Skeletal muscle satellite cell (primary cell): Measurements from ENCODE around the gene MAK.
"Not testable (repeated sequence)": the region's sequence is repeated elsewhere in the genome, so short reads cannot be mapped to it uniquely, and the experiment has no call there.

Experiments used
- H3K27me3 ChIP-seq: 2 replicates; pipeline ENCODE4 v1.7.0; 2013; ENCODE audit warnings: low read length; ENCODE audit not compliant: control insufficient read depth, insufficient read depth
- H3K36me3 ChIP-seq: 2 replicates; pipeline ENCODE4 v1.7.0; 2013; ENCODE audit warnings: mild to moderate bottlenecking, control low read depth, low read length; ENCODE audit not compliant: insufficient read depth
- H3K4me1 ChIP-seq: 2 replicates; pipeline ENCODE4 v1.7.0; 2013; ENCODE audit warnings: low read length; ENCODE audit not compliant: control insufficient read depth, insufficient read depth
- H3K4me2 ChIP-seq: 2 replicates; pipeline ENCODE4 v1.7.0; 2013; ENCODE audit warnings: mild to moderate bottlenecking, low read length
- H3K4me3 ChIP-seq: 2 replicates; pipeline ENCODE4 v1.7.0; 2013; ENCODE audit warnings: low read length
- H3K9ac ChIP-seq: 2 replicates; pipeline ENCODE4 v1.7.0; 2013; ENCODE audit warnings: mild to moderate bottlenecking, low read depth, low read length, moderate library complexity
- H3K9me3 ChIP-seq: replicated peaks from 2 replicates; pipeline ENCODE4 v1.7.0; 2013; ENCODE audit warnings: mild to moderate bottlenecking, control low read depth, low read length

The MAK gene

DNA sequence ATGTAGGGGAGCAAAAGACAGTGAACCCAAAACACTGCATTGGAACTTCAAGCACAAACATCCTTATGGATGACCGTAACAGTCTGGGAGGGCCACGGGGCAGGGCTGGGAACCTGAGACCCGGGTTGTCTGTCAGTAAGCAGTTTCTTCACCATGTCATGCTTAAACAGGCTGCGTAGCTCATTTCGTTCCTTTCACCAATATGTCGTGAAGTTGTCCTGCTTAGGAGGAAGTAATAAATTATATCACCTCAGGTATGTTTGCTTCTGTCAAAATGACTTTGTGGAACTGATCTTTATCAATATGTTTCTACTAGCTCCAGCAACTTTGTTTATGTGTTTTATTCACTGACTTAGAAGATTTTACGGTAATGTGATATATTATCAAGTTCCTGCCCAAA, 12.4 kb upstream of the MAK start:
- no peak overlapping the region for H3K4me3 ChIP-seq
- H3K9ac ChIP-seq, result no peak overlapping the region
- H3K9me3 ChIP-seq, result no peaks in the 10 kb centered on the region
- H3K4me1 ChIP-seq, result no peaks in the 10 kb centered on the region
- no peak overlapping the region for H3K4me2 ChIP-seq
- H3K27me3 ChIP-seq, result no peaks in the 10 kb centered on the region
- H3K36me3 ChIP-seq, result no peaks in the 10 kb centered on the region

GRCh38 chr6:10849901-10850300, 11.6 kb upstream of the MAK start:
- Histone ChIP-seq H3K4me2 (no peak overlapping the region), H3K27me3 (no peaks in the 10 kb centered on the region), H3K9ac (no peak overlapping the region), H3K4me3 (no peak overlapping the region), H3K9me3 (no peaks in the 10 kb centered on the region), H3K36me3 (no peaks in the 10 kb centered on the region), H3K4me1 (no peaks in the 10 kb centered on the region)

GRCh38 chr6:10847684-10848083, 9.3 kb upstream of the MAK start:
- Histone ChIP-seq H3K9ac (no peak overlapping the region), H3K4me3 (no peak overlapping the region), H3K27me3 (peaks cover under 1% of the 10 kb centered on the region), H3K36me3 (no peaks in the 10 kb centered on the region), H3K4me2 (no peak overlapping the region), H3K9me3 (no peaks in the 10 kb centered on the region), H3K4me1 (no peaks in the 10 kb centered on the region)

DNA sequence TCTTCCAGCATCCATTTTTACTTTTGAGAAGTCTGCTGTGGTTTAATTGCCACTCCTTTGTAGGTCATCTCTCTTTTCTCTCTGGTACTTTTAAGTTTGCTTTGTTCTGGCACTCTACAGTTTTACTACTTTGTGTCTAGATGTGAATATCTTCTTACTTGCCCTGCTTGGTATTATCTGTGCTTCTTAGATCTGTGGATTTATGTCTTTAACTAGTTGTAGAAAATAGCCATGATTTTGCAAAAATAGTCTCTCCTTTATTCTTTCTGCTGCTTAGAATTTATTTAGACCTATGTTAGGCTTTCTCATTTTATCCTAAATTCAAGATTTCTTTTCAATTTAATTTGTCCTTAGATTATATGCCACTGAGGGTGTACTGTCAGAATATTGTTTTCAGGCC, 5.2 kb upstream of the MAK start:
- no peaks in the 10 kb centered on the region for H3K36me3 ChIP-seq
- H3K4me2 ChIP-seq, result no peak overlapping the region
- peaks cover 26% of the 10 kb centered on the region for H3K27me3 ChIP-seq
- H3K4me1 ChIP-seq, result no peaks in the 10 kb centered on the region
- H3K9ac ChIP-seq, result no peak overlapping the region
- H3K9me3 ChIP-seq, result no peaks in the 10 kb centered on the region
- no peak overlapping the region for H3K4me3 ChIP-seq

- Histone ChIP-seq H3K4me2 (peak overlapping the region; percentile 99), H3K9ac (no peak overlapping the region), H3K9me3 (no peaks in the 10 kb centered on the region), H3K27me3 (peaks cover 54% of the 10 kb centered on the region), H3K4me1 (peaks cover 11% of the 10 kb centered on the region), H3K36me3 (no peaks in the 10 kb centered on the region), H3K4me3 (peak overlapping the region; percentile 75)
These were observed 525 bp upstream of the MAK start for GRCh38 chr6:10838794-10839333.

DNA sequence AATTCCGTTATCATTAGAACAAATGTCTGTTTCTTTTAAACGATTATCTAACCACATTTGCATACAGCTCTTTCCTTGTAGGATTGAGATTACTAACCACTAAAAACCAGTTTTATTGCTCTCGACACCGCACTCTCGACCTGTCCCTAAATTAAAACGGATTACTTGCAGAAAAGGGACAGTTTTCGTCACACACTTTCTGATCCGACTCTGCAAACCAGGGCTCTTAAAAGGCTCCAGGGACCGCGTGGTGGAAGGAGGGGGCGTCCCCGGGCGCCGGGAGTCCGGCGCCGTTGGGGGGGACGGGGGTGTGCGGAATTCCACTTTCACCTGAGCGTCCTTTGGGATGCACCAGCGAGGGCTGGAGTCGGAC, 731 bp downstream of the MAK start:
- no peaks in the 10 kb centered on the region for H3K36me3 ChIP-seq
- peak overlapping the region; percentile 56 for H3K9ac ChIP-seq
- peak overlapping the region; percentile 75 for H3K4me3 ChIP-seq
- peaks cover 52% of the 10 kb centered on the region for H3K27me3 ChIP-seq
- H3K9me3 ChIP-seq, result no peaks in the 10 kb centered on the region
- H3K4me1 ChIP-seq, result peaks cover 11% of the 10 kb centered on the region
- H3K4me2 ChIP-seq, result peak overlapping the region; percentile 99

DNA sequence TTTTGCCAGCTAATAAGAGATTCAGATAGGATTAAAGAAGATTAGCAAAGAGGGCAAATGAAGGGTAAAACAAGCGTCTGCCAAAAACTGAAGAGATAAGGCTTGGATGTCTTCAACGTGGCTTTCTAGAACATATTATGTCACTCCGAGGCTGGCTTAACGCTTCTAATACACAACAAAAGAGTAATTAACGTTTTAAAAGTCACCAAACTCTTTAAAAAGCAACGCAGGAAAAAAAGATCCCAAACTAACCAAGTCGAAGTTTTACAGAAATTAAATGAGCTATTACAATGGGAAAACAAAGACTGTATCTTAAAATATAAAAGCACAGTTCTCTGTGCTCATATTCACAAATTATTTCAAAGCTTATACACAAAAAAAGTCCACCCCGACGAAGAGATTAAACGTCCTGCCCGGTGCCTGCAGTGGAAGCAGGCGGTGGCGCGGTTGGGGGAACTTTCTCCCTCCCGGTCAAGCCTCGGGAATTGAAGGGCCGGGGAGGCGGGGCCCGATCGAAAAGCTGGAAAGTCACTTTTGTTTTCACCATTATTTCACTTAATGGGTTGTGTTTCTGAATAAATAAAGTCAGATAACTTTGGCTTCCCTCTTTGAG, 1.2 kb downstream of the MAK start:
- peaks cover 48% of the 10 kb centered on the region for H3K27me3 ChIP-seq
- H3K4me3 ChIP-seq, result peak overlapping the region; percentile 75
- H3K9me3 ChIP-seq, result no peaks in the 10 kb centered on the region
- peaks cover 11% of the 10 kb centered on the region for H3K4me1 ChIP-seq
- H3K9ac ChIP-seq, result peak overlapping the region; percentile 56
- peak overlapping the region; percentile 99 for H3K4me2 ChIP-seq
- H3K36me3 ChIP-seq, result no peaks in the 10 kb centered on the region

DNA sequence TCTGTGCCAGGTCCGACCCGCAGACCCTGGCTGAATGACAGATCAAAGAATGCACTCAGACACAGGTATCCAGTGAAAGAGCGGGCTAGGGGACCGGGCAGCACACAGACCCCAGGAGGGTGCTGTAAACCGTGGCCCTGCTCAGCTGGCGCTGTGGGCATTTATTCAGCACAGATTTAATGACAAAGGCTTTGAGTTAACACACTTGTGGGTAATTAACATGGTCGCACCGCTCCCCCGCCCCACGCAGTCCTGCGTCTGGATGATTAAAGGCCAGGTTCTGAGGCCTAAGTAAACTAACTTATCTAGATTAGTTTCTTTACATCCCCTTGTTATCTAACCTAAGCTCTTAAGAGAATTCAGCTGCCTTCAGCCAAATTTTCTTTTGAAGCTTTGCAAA, 3.5 kb downstream of the MAK start:
- no peak overlapping the region for H3K9ac ChIP-seq
- peaks cover 11% of the 10 kb centered on the region for H3K4me1 ChIP-seq
- peaks cover 35% of the 10 kb centered on the region for H3K27me3 ChIP-seq
- H3K9me3 ChIP-seq, result no peaks in the 10 kb centered on the region
- H3K4me2 ChIP-seq, result no peak overlapping the region
- H3K4me3 ChIP-seq, result no peak overlapping the region
- H3K36me3 ChIP-seq, result no peaks in the 10 kb centered on the region

DNA sequence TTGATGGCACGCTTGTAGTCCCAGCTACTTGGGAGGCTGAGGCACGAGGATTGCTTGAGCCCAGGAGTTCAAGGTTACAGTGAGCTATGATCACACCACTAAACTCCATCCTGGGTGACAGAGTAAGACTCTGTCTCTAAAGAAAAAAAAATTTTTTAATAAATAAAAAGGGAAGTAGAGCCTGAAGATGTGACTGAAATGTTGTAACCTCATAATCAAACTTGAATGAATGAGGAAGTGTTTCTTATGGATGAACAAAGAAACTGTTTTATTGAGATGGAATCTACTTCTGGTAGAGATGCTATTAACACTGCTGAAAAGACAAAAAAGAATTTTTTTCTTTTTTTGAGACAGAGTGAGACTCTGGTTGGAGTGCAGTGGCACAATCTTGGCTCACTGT, 6.7 kb downstream of the MAK start:
- Histone ChIP-seq H3K9me3 (no peaks in the 10 kb centered on the region), H3K36me3 (no peaks in the 10 kb centered on the region), H3K27me3 (peaks cover 12% of the 10 kb centered on the region), H3K4me1 (no peaks in the 10 kb centered on the region), H3K4me3 (no peak overlapping the region), H3K9ac (no peak overlapping the region), H3K4me2 (no peak overlapping the region)

DNA sequence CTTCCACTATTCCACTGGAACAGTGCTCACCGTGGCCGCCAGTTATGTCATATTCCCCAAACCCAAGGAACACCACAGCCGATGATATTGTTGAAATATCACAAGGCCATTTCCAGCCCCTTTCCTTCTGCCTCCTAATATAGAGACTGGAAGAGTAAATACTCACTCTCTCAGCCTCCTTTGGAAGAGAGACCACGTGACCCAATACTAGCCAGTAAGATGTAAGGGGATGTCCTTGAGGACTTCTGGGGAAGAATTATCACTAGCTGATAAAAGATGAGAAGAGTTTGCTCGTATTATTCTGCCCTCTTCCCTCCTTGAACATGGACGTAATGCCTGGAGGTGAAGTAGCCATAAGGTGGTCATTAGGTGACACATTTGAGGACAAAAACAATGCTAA, 13.5 kb downstream of the MAK start:
- Histone ChIP-seq H3K4me1 (no peaks in the 10 kb centered on the region), H3K36me3 (no peaks in the 10 kb centered on the region), H3K4me3 (no peak overlapping the region), H3K27me3 (no peaks in the 10 kb centered on the region), H3K4me2 (no peak overlapping the region), H3K9me3 (no peaks in the 10 kb centered on the region), H3K9ac (no peak overlapping the region)

DNA sequence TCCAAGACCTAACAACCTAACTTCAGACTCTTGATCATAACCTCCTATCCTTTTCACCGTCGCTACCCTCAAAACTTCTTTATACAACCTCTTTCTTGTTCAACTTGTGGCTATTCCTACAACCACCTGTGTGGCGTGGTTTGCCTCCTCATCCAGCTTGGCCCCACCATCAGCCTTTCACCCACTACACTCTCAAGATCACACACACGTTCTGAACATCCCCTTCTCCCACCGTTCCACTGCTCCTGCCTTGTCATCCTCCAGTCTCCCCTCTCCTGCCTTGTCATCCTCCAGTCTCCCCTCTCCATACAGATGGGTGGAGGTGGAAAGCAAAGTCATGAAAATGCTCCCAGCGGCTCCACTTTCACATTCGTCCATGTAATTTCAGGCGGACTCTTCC, 14.0 kb downstream of the MAK start:
- H3K9me3 ChIP-seq, result no peaks in the 10 kb centered on the region
- H3K27me3 ChIP-seq, result no peaks in the 10 kb centered on the region
- H3K36me3 ChIP-seq, result no peaks in the 10 kb centered on the region
- H3K4me1 ChIP-seq, result no peaks in the 10 kb centered on the region
- no peak overlapping the region for H3K9ac ChIP-seq
- no peak overlapping the region for H3K4me2 ChIP-seq
- no peak overlapping the region for H3K4me3 ChIP-seq

DNA sequence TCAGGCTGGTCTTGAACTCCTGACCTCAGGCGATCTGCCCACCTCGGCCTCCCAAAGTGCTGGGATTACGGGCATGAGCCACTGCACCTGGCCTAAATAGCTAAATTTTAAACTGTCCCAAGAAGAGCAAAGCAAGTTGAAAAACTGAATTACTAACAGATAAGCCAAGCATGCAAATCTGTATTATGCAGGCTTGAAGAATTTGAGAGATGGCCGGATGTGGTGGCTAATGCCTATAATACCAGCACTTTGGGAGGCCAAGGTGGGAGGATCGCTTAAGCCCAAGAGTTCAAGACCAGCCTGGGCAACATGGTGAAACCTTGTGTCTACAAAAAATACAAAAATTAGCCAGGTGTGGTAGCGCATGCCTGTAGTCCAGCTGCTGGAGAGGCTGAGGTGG, 24.2 kb downstream of the MAK start:
- H3K27me3 ChIP-seq, H3K4me1 ChIP-seq, H3K4me2 ChIP-seq, H3K9ac ChIP-seq, H3K4me3 ChIP-seq, H3K9me3 ChIP-seq, H3K36me3 ChIP-seq: not testable (repeated sequence)
